Neural cell (in vitro differentiated cells): ENCODE measurements around the gene LIMS2. TPM values are rescaled to one million over a fixed set of nuclear protein-coding genes. Genes with fewer than 3 reads are reported as not detected.

ENCODE experiments used
- H2AFZ ChIP-seq: fragments of 200-600, 300-800 bp; sonication (generic), shearing (Covaris generic); 2 replicates; pipeline ENCODE4 v1.6.0; 2014; ENCODE audit warnings: low read depth, mild to moderate bottlenecking, antibody characterized with exemption, low read length, moderate library complexity
- H3F3A ChIP-seq: fragments of 200-600 bp; shearing (Covaris generic); 2 replicates; pipeline ENCODE4 v1.6.1; 2016; ENCODE audit warnings: mild to moderate bottlenecking, moderate library complexity, mixed read lengths, antibody characterized with exemption, low read length; ENCODE audit not compliant: insufficient read depth, poor library complexity, severe bottlenecking
- H3K27ac ChIP-seq: fragments of 200-600, 300-800 bp; sonication (generic), shearing (Covaris generic); 2 replicates; pipeline ENCODE4 v1.5.1; 2014; ENCODE audit warnings: mild to moderate bottlenecking, low read length, moderate library complexity
- H3K27me3 ChIP-seq: fragments of 300-800, 200-600 bp; sonication (generic), shearing (Covaris generic); 2 replicates; pipeline ENCODE4 v1.6.0; 2014; ENCODE audit warnings: mild to moderate bottlenecking, low read depth, low read length, moderate library complexity; ENCODE audit not compliant: insufficient read depth
- H3K36me3 ChIP-seq: fragments of 300-800, 200-600 bp; sonication (generic), shearing (Covaris generic); 2 replicates; pipeline ENCODE4 v1.5.1; 2014; ENCODE audit warnings: mild to moderate bottlenecking, antibody characterized with exemption, low read length, moderate library complexity; ENCODE audit not compliant: insufficient read depth
- H3K4me2 ChIP-seq: fragments of 300-800, 200-600 bp; sonication (generic), shearing (Covaris generic); 2 replicates; pipeline ENCODE4 v1.6.0; 2014; ENCODE audit warnings: mild to moderate bottlenecking, low read length
- H3K4me3 ChIP-seq: fragments of 300-800, 200-600 bp; sonication (generic), shearing (Covaris generic); 2 replicates; pipeline ENCODE4 v1.5.1; 2014; ENCODE audit warnings: mild to moderate bottlenecking, low read length, moderate library complexity
- H3K79me2 ChIP-seq: fragments of 200-600 bp; shearing (Covaris generic); replicated peaks from 2 replicates; pipeline ENCODE4 v1.6.0; 2014; ENCODE audit warnings: mild to moderate bottlenecking, low read length, moderate library complexity; ENCODE audit not compliant: insufficient read depth
- H3K9ac ChIP-seq: fragments of 300-800, 200-600 bp; sonication (generic), shearing (Covaris generic); 2 replicates; pipeline ENCODE4 v1.6.1; 2016; ENCODE audit warnings: mild to moderate bottlenecking, low read length, mixed read lengths
- H3K9me2 ChIP-seq: fragments of 200-600 bp; shearing (Covaris generic); 2 replicates; pipeline ENCODE4 v1.6.1; 2016; ENCODE audit warnings: mild to moderate bottlenecking, low read length, mixed read lengths; ENCODE audit not compliant: insufficient read depth
- H3K9me3 ChIP-seq: fragments of 200-600, 300-800 bp; sonication (generic), shearing (Covaris generic); 2 replicates; pipeline ENCODE4 v1.6.1; 2016; ENCODE audit warnings: mild to moderate bottlenecking, mixed run types, low read length, moderate library complexity, mixed read lengths
- H4K20me1 ChIP-seq: fragments of 200-600 bp; shearing (Covaris generic); 2 replicates; pipeline ENCODE4 v1.6.1; 2016; ENCODE audit warnings: mild to moderate bottlenecking, mixed run types; ENCODE audit not compliant: insufficient read depth
- CTCF ChIP-seq: fragments of 450-650 bp; IDR thresholded peaks from 2 replicates; pipeline ENCODE4 v1.5.1; 2014; ENCODE audit warnings: antibody characterized with exemption, mild to moderate bottlenecking, moderate library complexity; ENCODE audit not compliant: poor library complexity, severe bottlenecking
- EP300 ChIP-seq: fragments of 450-650 bp; conservative IDR thresholded peaks from 2 replicates; pipeline ENCODE4 v1.6.1; 2014; ENCODE audit warnings: antibody characterized with exemption, mild to moderate bottlenecking, moderate library complexity; ENCODE audit not compliant: poor library complexity, severe bottlenecking
- EZH2 ChIP-seq: fragments of 200-600, 300-800 bp; shearing (Covaris generic), sonication (generic); IDR thresholded peaks from 2 replicates; pipeline ENCODE4 v1.6.1; 2014; ENCODE audit warnings: antibody characterized with exemption, low read length, borderline replicate concordance, mild to moderate bottlenecking; ENCODE audit not compliant: insufficient read depth, poor library complexity, severe bottlenecking
- MXI1 ChIP-seq: fragments of 450-650 bp; conservative IDR thresholded peaks from 2 replicates; pipeline ENCODE4 v1.6.1; 2014; ENCODE audit warnings: antibody characterized with exemption, mild to moderate bottlenecking; ENCODE audit not compliant: poor library complexity, severe bottlenecking
- POLR2AphosphoS5 ChIP-seq: IDR thresholded peaks from 2 replicates; pipeline ENCODE4 v1.6.1; 2012
- RAD21 ChIP-seq: fragments of 450-650 bp; conservative IDR thresholded peaks from 2 replicates; pipeline ENCODE4 v1.6.1; 2014; ENCODE audit warnings: antibody characterized with exemption, mild to moderate bottlenecking, moderate library complexity
- REST ChIP-seq: IDR thresholded peaks from 2 replicates; pipeline ENCODE4 v1.6.1; 2012; ENCODE audit warnings: borderline replicate concordance
- SMC3 ChIP-seq: fragments of 450-650 bp; conservative IDR thresholded peaks from 2 replicates; pipeline ENCODE4 v1.6.1; 2014; ENCODE audit warnings: antibody characterized with exemption, mild to moderate bottlenecking, moderate library complexity; ENCODE audit not compliant: poor library complexity
- TAF1 ChIP-seq: IDR thresholded peaks from 2 replicates; pipeline ENCODE4 v1.6.1; 2012; ENCODE audit warnings: low read depth
- polyA plus RNA-seq: library from polyadenylated mRNA; depleted of rRNA; stranded (reverse); fragments of >200 nt; gene quantifications from 2 replicates; pipeline ENCODE4 v1.2.3, GENCODE V29; 2014

Gene LIMS2
- polyA plus RNA-seq, 1 donor from 2014 or later, result not detected

- H3K4me3 ChIP-seq, result no peak overlapping the region
- H2AFZ ChIP-seq, result no peak overlapping the region
- H3F3A ChIP-seq, result no peaks in the 10 kb centered on the region
- no peaks in the 10 kb centered on the region for H3K27me3 ChIP-seq
- no peak overlapping the region for H3K4me2 ChIP-seq
- no peaks in the 10 kb centered on the region for H3K9me2 ChIP-seq
- H3K27ac ChIP-seq, result no peak overlapping the region
- TF ChIP-seq EZH2 (no peak), POLR2AphosphoS5 (no peak), EP300 (no peak), SMC3 (no peak)
- no peaks in the 10 kb centered on the region for H3K36me3 ChIP-seq
- no peaks in the 10 kb centered on the region for H4K20me1 ChIP-seq
- no peaks in the 10 kb centered on the region for H3K9me3 ChIP-seq
- no peaks in the 10 kb centered on the region for H3K79me2 ChIP-seq
- no peak overlapping the region for H3K9ac ChIP-seq
Measured at GRCh38 chr2:127681976-127682857, 6.9 kb upstream of the LIMS2 start.

GRCh38 chr2:127681288-127681804 lies 6.0 kb upstream of the LIMS2 start:
- Histone ChIP-seq H3K79me2 (no peaks in the 10 kb centered on the region), H3K27me3 (peaks cover 5% of the 10 kb centered on the region), H2AFZ (no peak overlapping the region), H3F3A (no peaks in the 10 kb centered on the region), H3K36me3 (no peaks in the 10 kb centered on the region), H3K27ac (no peak overlapping the region), H3K4me3 (no peak overlapping the region), H3K4me2 (no peak overlapping the region), H3K9me2 (no peaks in the 10 kb centered on the region), H4K20me1 (no peaks in the 10 kb centered on the region), H3K9me3 (no peaks in the 10 kb centered on the region), H3K9ac (no peak overlapping the region)
- TF ChIP-seq CTCF (no peak), TAF1 (no peak), EP300 (no peak), POLR2AphosphoS5 (no peak), MXI1 (no peak), RAD21 (no peak), REST (no peak), SMC3 (no peak), EZH2 (no peak)
